HepG2 (cell line): ENCODE measurements around the gene USP38. TPM values are rescaled to one million over a fixed set of nuclear protein-coding genes. Genes with fewer than 3 reads are reported as not detected.

ENCODE experiments used
- ATAC-seq: fragments of 200-7000 bp; cut with Tn5 transposase; 3 replicates; pipeline ENCODE4 v1.9.1; 2020; ENCODE audit warnings: mild to moderate bottlenecking, moderate library complexity
- BruUV-seq: library from RNA; stranded (reverse); fragments of 400-500 nt; replicated peaks from 2 replicates; lab custom pipeline; 2021; lab: Mats Ljungman, UMichigan
- CTCF ChIA-PET: fragments of 300-600 bp; formaldehyde crosslinking; extraction: SDS; loops from one replicate; lab custom pipeline; 2021; ENCODE audit warnings: low total read pairs, inconsistent platforms, low intra/inter-chr PET ratio; lab: Yijun Ruan, JAX
- POLR2A ChIA-PET: fragments of 350-600 bp; sonication (Branson Sonifier 250); formaldehyde crosslinking; loops from one replicate; lab custom pipeline; 2020; ENCODE audit warnings: antibody characterized with exemption, inconsistent platforms; lab: Yijun Ruan, JAX
- DNase-seq: peaks from one replicate; pipeline ENCODE4 v3.0.0-alpha.2; 2015; ENCODE audit warnings: low spot score
- FAIRE-seq: peaks from 3 replicates; lab custom pipeline; 2011; peaks lifted over from hg19 to GRCh38; lab: Jason Lieb, UNC
- H2AFZ ChIP-seq: one replicate; pipeline ENCODE4 v1.6.1; 2011; ENCODE audit warnings: low read length, inconsistent platforms
- H3K27ac ChIP-seq: fragments of 300-600 bp; 3 replicates; pipeline ENCODE4 v1.8.0; 2011; ENCODE audit warnings: mixed run types, mild to moderate bottlenecking, mixed read lengths, low read length, inconsistent platforms; ENCODE audit not compliant: insufficient read depth; ENCODE audit errors: extremely low read length
- H3K27me3 ChIP-seq, 2 experiments: fragments of 200-600 bp in 1 of 2; 2 replicates in 1 of 2; 3 replicates in 1 of 2; pipeline versions ENCODE4 v1.6.0 to v1.8.0; 2011; ENCODE audit warnings: low read length in 2 of 2, mild to moderate bottlenecking in 2 of 2, moderate library complexity in 2 of 2, inconsistent platforms in 1 of 2; ENCODE audit not compliant: insufficient read depth in 2 of 2, control insufficient read depth in 1 of 2
- H3K36me3 ChIP-seq, 2 experiments: fragments of 200-600 bp in 1 of 2; replicated peaks in 1 of 2; 2 replicates in 1 of 2; 3 replicates in 1 of 2; pipeline versions ENCODE4 v1.5.1 to v1.8.0; 2011; ENCODE audit warnings: low read length in 2 of 2, inconsistent platforms in 1 of 2; ENCODE audit not compliant: insufficient read depth in 2 of 2, control insufficient read depth in 1 of 2
- H3K4me1 ChIP-seq: 2 replicates; pipeline ENCODE4 v1.5.1; 2012; ENCODE audit warnings: low read length, inconsistent platforms; ENCODE audit not compliant: insufficient read depth
- H3K4me2 ChIP-seq: 2 replicates; pipeline ENCODE4 v1.6.0; 2011; ENCODE audit warnings: low read depth, low read length, inconsistent platforms
- H3K4me3 ChIP-seq, 3 experiments: fragments of 200-600 bp in 1 of 3; sonication (generic), shearing (Covaris generic) in 1 of 3; replicated peaks in 1 of 3; 2 replicates each; pipeline ENCODE4 v1.5.1; 2011 to 2016; ENCODE audit warnings: low read length in 3 of 3, inconsistent platforms in 2 of 3, low read depth in 2 of 3, mild to moderate bottlenecking in 2 of 3, control low read depth in 1 of 3, mixed read lengths in 1 of 3; ENCODE audit not compliant: insufficient read depth in 1 of 3
- H3K79me2 ChIP-seq: one replicate; pipeline ENCODE4 v1.6.1; 2011; ENCODE audit warnings: low read length, inconsistent platforms; ENCODE audit not compliant: insufficient read depth
- H3K9ac ChIP-seq: 2 replicates; pipeline ENCODE4 v1.6.0; 2011; ENCODE audit warnings: mild to moderate bottlenecking, low read depth, low read length, inconsistent platforms; ENCODE audit not compliant: insufficient read depth
- H3K9me3 ChIP-seq: 2 replicates; pipeline ENCODE4 v1.5.1; 2012; ENCODE audit warnings: mild to moderate bottlenecking, low read length
- H4K20me1 ChIP-seq: 2 replicates; pipeline ENCODE4 v1.6.0; 2011; ENCODE audit warnings: inconsistent platforms, mild to moderate bottlenecking, low read length, moderate library complexity; ENCODE audit not compliant: insufficient read depth
- CBX5 ChIP-seq: sonication (generic); formaldehyde crosslinking; IDR thresholded peaks from 2 replicates; pipeline ENCODE4 v1.4.0; 2020; ENCODE audit warnings: missing genetic modification reagents, borderline replicate concordance
- CENPT ChIP-seq: sonication (generic); formaldehyde crosslinking; IDR thresholded peaks from 2 replicates; pipeline ENCODE4 v1.8.0; 2022; ENCODE audit warnings: low read depth, mild to moderate bottlenecking, moderate library complexity, missing genetic modification reagents
- E2F1 ChIP-seq: sonication (generic); formaldehyde crosslinking; IDR thresholded peaks from 2 replicates; pipeline ENCODE4 v1.5.0; 2020; ENCODE audit warnings: missing genetic modification reagents
- FOXA1 ChIP-seq, 2 experiments: fragments of 450-650 bp in 1 of 2; sonication (generic) in 1 of 2; formaldehyde crosslinking in 1 of 2; IDR thresholded peaks; 2 replicates each; pipeline versions ENCODE4 v1.4.0 to v1.6.1; 2016 to 2020; ENCODE audit warnings: missing genetic modification reagents in 1 of 2
- NBN ChIP-seq: fragments of 450-650 bp; conservative IDR thresholded peaks from 2 replicates; pipeline ENCODE4 v1.6.1; 2017
- NCOA2 ChIP-seq: sonication (generic); formaldehyde crosslinking; IDR thresholded peaks from 2 replicates; pipeline ENCODE4 v1.8.0; 2022; ENCODE audit warnings: inconsistent platforms
- SMAD9 ChIP-seq: sonication (generic); formaldehyde crosslinking; IDR thresholded peaks from 2 replicates; pipeline ENCODE4 v1.5.1; 2020; ENCODE audit warnings: mild to moderate bottlenecking, missing genetic modification reagents
- THYN1 ChIP-seq: sonication (generic); formaldehyde crosslinking; IDR thresholded peaks from 2 replicates; pipeline ENCODE4 v1.8.1; 2023; ENCODE audit warnings: low read depth, mild to moderate bottlenecking, moderate library complexity, missing genetic modification reagents, borderline replicate concordance
- XBP1 ChIP-seq: sonication (generic); formaldehyde crosslinking; IDR thresholded peaks from 2 replicates; pipeline ENCODE4 v1.5.0; 2020; ENCODE audit warnings: missing genetic modification reagents
- ZFP1 ChIP-seq: IDR thresholded peaks from 2 replicates; pipeline ENCODE4 v1.6.1; 2016
- ZNF547 ChIP-seq: sonication (generic); formaldehyde crosslinking; IDR thresholded peaks from 2 replicates; pipeline ENCODE4 v1.5.1; 2020; ENCODE audit warnings: mild to moderate bottlenecking, missing genetic modification reagents
- ZNF781 ChIP-seq: sonication (generic); formaldehyde crosslinking; IDR thresholded peaks from 2 replicates; pipeline ENCODE4 v1.5.1; 2020; ENCODE audit warnings: borderline replicate concordance, mild to moderate bottlenecking, missing genetic modification reagents; ENCODE audit errors: not compliant biosample characterization
- WGBS: methylation state at CpG from one replicate; pipeline ENCODE4 v1.1.6; 2017; ENCODE audit warnings: low lambda C conversion rate; 5-methylcytosine and 5-hydroxymethylcytosine counted together
- in situ Hi-C: cut with HindIII; loops from 2 replicates; pipeline ENCODE4 v1.10.0; 2017; ENCODE audit warnings: low pct_unique_long_range_greater_than_20kb; ENCODE audit not compliant: extremely low pct_ligation_motif_present
- intact Hi-C: fragments of 100-400 bp; cut with micrococcal nuclease; formaldehyde crosslinking; loops from one replicate; pipeline ENCODE4 v1.10.0; 2022; ENCODE audit not compliant: unreplicated experiment
- polyA plus RNA-seq, 8 experiments: library from polyadenylated mRNA; depleted of rRNA in 3 of 8; stranded (reverse) in 7 of 8; unstranded in 1 of 8; fragments of >200 nt; fragmentation: Illumina TruSeq in 4 of 8; extraction: Trizol in 4 of 8; gene quantifications; 2 replicates each; pipeline versions ENCODE4 v1.2.1 to v1.2.3, GENCODE V29; 2011 to 2016; ENCODE audit warnings: low read depth in 4 of 8, missing spikeins in 1 of 8, mixed read lengths in 1 of 8; ENCODE audit not compliant: insufficient read depth in 1 of 8
- total RNA-seq, 5 experiments: library from RNA; depleted of rRNA; stranded (reverse); fragments of >200 nt; fragmentation: Illumina TruSeq; extraction: Trizol; gene quantifications; 2 replicates each; pipeline ENCODE4 v1.2.3, GENCODE V29; 2016; ENCODE audit warnings: low read depth in 1 of 5
- TF ChIP-seq, protein P1 (sequence below): sonication (generic); formaldehyde crosslinking; IDR thresholded peaks from 2 replicates; pipeline ENCODE4 v1.4.0; 2020; ENCODE audit warnings: mild to moderate bottlenecking, missing genetic modification reagents

USP38 gene
- total and polyA plus RNA-seq, 2 of the 13 experiments (the other 11 are each of a cell fraction or from before 2014, with no cell fraction given), result 4.5 to 11.8 TPM

- TF ChIP-seq, protein P1, sequence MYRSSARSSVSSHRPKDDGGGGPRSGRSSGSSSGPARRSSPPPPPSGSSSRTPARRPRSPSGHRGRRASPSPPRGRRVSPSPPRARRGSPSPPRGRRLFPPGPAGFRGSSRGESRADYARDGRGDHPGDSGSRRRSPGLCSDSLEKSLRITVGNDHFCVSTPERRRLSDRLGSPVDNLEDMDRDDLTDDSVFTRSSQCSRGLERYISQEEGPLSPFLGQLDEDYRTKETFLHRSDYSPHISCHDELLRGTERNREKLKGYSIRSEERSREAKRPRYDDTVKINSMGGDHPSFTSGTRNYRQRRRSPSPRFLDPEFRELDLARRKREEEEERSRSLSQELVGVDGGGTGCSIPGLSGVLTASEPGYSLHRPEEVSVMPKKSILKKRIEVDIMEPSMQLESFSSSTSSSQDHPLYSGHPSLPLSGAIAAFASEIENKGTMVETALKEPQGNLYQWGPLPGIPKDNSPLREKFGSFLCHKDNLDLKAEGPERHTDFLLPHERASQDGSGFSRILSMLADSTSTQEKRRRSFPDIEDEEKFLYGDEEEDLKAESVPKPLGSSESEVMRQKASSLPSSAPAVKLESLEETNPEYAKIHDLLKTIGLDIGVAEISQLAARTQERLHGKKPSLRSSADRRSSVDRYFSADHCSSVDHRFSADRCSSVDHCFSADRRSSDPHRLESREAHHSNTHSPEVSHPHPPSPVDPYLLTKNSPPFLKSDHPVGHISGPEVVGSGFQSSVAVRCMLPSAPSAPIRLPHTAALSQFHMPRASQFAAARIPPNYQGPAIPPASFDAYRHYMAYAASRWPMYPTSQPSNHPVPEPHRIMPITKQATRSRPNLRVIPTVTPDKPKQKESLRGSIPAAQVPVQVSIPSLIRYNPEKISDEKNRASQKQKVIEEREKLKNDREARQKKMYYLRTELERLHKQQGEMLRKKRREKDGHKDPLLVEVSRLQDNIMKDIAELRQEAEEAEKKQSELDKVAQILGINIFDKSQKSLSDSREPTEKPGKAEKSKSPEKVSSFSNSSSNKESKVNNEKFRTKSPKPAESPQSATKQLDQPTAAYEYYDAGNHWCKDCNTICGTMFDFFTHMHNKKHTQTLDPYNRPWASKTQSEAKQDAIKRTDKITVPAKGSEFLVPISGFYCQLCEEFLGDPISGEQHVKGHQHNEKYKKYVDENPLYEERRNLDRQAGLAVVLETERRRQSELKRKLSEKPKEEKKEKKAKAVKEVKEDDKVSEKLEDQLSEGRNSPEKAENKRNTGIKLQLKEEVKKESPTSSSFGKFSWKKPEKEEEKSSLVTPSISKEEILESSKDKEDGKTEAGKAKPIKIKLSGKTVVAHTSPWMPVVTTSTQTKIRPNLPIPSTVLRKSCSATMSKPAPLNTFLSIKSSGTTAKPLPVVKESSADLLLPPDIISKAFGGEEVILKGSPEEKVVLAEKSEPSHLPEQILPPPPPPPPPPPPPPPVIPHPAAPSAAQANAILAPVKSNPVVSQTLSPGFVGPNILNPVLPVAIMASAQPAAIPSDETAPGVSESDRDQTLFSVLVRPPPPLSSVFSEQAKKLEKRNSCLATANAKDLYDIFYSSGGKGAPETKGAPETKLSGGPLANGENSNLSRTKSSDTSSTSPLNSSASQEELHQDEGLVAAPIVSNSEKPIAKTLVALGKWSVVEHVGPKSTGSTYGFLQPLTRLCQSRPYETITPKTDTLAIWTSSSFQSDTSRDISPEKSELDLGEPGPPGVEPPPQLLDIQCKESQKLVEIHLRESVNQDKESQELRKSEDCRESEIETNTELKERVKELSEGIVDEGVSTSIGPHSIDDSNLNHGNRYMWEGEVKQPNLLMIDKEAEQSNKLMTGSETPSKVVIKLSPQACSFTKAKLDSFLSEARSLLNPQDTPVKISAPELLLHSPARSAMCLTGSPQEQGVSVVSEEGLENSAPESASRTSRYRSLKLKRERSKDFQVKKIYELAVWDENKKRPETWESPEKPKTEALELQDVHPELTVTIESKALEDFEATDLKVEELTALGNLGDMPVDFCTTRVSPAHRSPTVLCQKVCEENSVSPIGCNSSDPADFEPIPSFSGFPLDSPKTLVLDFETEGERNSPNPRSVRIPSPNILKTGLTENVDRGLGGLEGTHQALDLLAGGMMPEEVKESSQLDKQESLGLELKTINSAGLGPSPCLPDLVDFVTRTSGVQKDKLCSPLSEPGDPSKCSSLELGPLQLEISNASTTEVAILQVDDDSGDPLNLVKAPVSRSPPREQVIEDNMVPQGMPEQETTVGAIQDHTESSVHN, result no peak
- TF ChIP-seq NCOA2 (CRISPR knock-in tag), result no peak
- no peak for TF ChIP-seq THYN1 (CRISPR knock-in tag)
- no peak for TF ChIP-seq CBX5 (CRISPR knock-in tag)
Observed at GRCh38 chr4:143250617-143251016, 65.9 kb downstream of the USP38 start (continued).

DNA sequence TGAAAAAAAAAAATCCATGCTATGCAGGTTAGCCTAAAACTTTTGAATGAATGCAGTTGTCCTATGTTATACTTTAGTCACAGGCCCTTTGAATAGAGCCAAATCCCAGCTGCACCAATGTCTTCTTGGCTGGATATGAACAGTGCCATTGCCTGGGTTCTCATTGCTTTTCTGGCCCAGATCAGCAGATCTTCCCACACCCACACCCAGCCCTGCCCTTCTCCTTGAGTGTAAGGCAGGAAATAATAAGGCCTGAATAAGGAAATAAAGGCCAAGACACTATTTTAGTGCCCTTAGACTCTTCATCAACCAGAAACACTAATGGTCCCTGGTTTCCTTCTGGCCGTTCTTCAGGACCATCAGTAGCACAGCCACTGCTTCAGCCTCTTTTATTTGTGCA, 66.6 kb downstream of the USP38 start:
- no peaks in the 10 kb centered on the region for H3K4me1 ChIP-seq
- WGBS, result 0% methylated on average over 1 of the region's 1 CpG
- no peak overlapping the region for H3K4me3 ChIP-seq
- no peaks in the 10 kb centered on the region for H3K79me2 ChIP-seq
- no peak overlapping the region for H3K27ac ChIP-seq
- intact Hi-C loops (no loop called here), in situ Hi-C loops (no loop called here)
- no peak for FAIRE-seq
- CTCF ChIA-PET, result no interaction called here
- BruUV-seq, result no TSS peak
- H3K9me3 ChIP-seq, result no peaks in the 10 kb centered on the region
- no peaks in the 10 kb centered on the region; a peak in 2 of 5 replicates for H3K27me3 ChIP-seq
- H2AFZ ChIP-seq, result no peak overlapping the region
- no peaks in the 10 kb centered on the region for H3K36me3 ChIP-seq
- ATAC-seq, result no peak
- no peak for DNase-seq
- H3K4me2 ChIP-seq, result no peak overlapping the region
- H4K20me1 ChIP-seq, result no peaks in the 10 kb centered on the region
- H3K9ac ChIP-seq, result no peak overlapping the region
- POLR2A ChIA-PET, result no interaction called here
- TF ChIP-seq CENPT (CRISPR knock-in tag), result no peak
- no peak for TF ChIP-seq FOXA1 (IDR thresholded peaks at IDR 0.05)
- TF ChIP-seq FOXA1 (CRISPR knock-in tag; IDR thresholded peaks at IDR 0.05), result no peak
- no peak for TF ChIP-seq XBP1 (CRISPR knock-in tag)
- no peak for TF ChIP-seq E2F1
- no peak for TF ChIP-seq ZNF547 (CRISPR knock-in tag)
- no peak for TF ChIP-seq NBN
- TF ChIP-seq SMAD9 (CRISPR knock-in tag), result no peak
- no peak for TF ChIP-seq ZNF781 (CRISPR knock-in tag)
- TF ChIP-seq ZFP1 (CRISPR knock-in tag), result no peak
